Pulmonary artery endothelial cell (primary cell): Measurements from ENCODE around the gene QTRT2. TPM values are rescaled to one million over a fixed set of nuclear protein-coding genes. Genes with fewer than 3 reads are reported as not detected.

Experiments used
- DNase-seq: peaks from one replicate; pipeline ENCODE4 v3.0.0-alpha.2; 2011; ENCODE audit warnings: low read depth, low spot score
- total RNA-seq: library from RNA; depleted of rRNA; stranded (reverse); fragments of >200 nt; gene quantifications from 2 replicates; pipeline ENCODE4 v1.2.3, GENCODE V29; 2014

QTRT2 gene
- total RNA-seq, 1 donor from 2014 or later = 40.5 TPM

DNA sequence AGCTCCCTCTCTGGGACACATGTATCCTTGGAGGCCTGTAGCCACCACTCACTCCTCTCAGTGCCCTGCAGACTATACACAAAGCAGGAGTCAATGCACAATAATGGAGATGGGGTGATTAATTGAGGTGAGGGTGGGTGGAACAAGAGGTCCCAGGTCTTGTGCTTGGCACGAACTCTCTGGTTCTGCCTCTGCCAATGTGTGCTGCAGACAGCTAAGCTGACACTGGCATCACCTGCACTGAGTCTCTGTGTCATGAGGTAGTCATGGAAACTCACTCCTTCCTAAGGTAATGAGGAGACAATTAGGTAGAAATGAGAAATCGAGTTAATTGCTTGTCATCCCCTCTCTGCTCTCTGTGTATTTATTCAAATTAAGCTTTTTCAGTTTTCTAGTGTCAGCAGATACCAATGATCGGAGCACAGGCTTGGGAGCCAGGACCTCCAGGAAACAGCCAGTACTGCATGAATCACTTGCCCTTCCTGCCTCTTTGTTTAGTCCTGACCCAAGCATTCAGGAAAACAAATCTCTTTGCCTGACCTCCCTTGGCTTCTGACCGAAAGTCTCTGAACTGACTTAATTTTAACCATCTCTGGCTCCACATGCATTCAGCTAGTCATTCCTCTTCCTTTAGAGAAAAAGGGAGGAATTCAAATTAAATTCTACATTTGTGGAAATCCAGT, 65.6 kb downstream of the QTRT2 start:
- peak; percentile 84 for DNase-seq

DNA sequence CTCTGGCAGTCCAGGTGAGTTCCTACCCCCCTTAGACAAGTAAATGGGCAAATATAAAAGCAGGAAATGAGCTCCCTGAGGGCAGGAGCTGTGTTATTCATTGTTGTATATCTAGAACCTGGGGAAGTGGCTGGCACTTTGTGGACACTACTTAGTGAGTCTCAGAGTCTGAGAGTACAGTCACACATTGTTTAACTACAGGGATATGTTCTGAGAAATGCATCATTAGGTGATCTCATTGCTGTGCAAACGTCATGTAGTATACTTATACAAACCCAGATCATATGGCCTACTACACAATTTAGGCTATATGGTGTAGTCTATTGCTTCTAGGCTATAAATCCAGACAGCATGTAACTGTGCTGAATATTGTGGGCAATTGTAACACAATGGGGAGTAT, 69.9 kb downstream of the QTRT2 start:
- no peak for DNase-seq

DNA sequence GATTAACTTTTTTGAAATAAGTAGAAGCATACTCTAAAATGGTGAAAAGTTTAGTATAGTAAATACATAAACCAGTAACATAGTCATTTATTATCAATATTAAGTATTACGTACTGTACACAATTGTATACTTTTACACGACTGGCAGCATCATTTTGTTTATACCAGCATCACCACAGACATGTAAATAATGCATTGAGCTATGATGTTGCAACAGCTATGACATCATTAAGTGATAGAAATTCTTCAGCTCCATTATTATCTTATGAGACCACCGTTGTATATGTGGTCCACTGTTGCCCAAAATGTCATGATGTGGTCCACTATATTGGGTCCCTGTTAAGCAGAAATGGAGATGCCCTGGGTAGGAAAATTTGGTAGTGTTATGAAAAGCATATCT, 71.0 kb downstream of the QTRT2 start:
- DNase-seq = no peak

DNA sequence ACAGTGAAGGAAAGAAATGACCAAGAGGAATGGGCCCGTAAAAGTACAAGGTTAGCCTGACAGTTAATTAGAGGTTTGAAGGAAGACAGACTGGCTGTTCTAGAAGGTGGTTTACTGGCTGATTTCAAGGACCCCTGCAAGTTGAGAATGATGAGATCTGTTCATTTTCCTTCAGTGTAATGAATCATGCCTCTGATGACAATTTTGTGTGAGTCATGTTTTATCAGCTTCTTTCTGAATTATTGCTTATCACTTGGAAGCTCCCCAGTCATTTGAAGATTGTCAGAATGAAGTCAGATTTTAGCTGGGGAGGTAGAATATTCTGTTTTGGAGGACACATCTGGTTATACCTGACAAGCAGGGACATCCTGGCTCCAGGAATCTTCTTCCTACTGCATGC, 71.7 kb downstream of the QTRT2 start:
- no peak for DNase-seq

DNA sequence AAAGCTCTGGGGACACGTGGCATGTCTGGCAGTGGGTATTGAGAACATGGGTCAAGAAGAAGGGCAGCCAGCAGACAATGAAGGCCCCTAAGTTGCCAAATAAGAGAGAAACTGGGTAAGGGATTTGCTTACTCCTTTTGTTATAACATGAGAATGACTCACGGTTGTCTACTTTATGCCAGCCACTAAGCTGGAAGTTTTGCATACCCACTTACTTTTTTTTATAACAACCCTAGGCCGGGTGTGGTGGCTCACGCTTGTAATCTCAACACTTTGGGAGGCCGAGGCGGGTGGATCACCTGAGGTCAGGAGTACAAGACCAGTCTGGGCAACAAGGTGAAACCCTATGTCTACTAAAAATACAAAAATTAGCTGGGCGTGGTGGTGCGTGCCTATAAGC, 72.3 kb downstream of the QTRT2 start:
- DNase-seq = no peak

DNA sequence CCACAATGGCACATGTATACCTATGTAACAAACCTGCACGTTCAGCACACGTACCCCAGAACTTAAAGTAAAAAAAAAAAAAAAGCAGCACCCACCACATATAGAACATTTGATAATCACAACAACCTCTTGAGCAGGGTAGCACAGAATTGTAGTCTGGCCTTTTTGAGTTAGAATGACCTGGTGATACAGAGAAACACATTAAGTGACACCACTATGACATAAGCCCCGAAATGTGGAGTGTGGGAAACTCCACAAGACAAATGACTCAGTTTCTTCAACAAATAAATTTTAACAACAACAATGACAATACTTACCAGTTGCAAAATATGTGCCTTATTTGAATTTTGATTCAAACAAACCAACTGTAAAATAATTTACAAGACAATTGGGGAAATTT, 76.0 kb downstream of the QTRT2 start:
- no peak for DNase-seq

DNA sequence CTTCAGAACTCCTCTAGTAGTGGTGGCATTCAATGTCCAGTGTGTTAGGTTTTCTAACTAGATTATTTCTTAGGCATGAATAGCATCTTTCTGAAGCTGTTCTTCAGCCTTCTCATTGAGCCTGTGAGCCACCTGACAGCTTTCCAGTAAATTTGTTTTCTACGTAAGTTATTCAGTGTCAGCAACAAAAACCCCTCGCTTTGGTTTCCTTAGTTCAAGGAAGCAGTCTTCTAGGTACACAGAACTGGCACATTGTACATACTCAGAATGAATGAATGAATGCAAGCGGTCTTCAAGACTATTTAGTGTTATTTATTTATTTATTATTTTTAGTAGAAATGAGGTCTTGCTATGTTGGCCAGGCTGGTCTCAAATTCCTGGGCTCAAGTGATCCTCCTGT, 77.4 kb downstream of the QTRT2 start:
- DNase-seq = no peak

Other genes starting within 250 kb of the QTRT2 start
- gene GRAMD1C, start 217.9 kb upstream of the QTRT2 start, total RNA-seq = 19.0 and 20.2 TPM in 2 replicates
- 3.4 and 6.1 TPM in 2 replicates for gene ZDHHC23, start 108.7 kb upstream of the QTRT2 start, total RNA-seq
- 1.3 TPM in 2 replicates for gene CCDC191, start 211 bp upstream of the QTRT2 start, total RNA-seq
- not detected in 2 replicates for gene DRD3, start 122.3 kb downstream of the QTRT2 start, total RNA-seq
- not detected in 2 replicates for gene ZNF80, start 180.8 kb downstream of the QTRT2 start, total RNA-seq
- gene TIGIT, start 237.3 kb downstream of the QTRT2 start, total RNA-seq = not detected in 2 replicates